ENCODE data around the gene CEACAM7.

CEACAM7 gene

DNA sequence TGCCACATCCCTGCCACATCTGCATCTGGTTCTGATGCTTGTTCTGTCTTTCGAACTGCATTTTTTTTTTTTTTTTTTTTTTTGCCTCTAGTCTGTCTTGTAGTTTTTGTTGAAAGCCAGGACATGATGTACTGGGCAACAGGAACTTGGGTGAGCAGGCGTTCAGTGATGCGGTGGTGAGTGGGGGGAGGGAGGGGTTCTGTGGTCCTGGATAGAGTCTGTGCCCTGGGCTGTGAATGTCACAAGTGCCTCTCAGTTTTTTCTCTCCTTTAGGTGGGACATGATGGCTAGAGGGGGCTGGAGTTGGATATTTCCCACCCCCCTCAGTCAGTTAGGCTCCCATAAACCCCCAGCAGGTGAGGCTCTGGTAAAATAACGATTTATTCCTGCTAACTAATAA is 64.7 kb downstream of the CEACAM7 start:
- DNase-seq (ENCODE audit: low read depth), result no peak
- TF ChIP-seq, protein P1, sequence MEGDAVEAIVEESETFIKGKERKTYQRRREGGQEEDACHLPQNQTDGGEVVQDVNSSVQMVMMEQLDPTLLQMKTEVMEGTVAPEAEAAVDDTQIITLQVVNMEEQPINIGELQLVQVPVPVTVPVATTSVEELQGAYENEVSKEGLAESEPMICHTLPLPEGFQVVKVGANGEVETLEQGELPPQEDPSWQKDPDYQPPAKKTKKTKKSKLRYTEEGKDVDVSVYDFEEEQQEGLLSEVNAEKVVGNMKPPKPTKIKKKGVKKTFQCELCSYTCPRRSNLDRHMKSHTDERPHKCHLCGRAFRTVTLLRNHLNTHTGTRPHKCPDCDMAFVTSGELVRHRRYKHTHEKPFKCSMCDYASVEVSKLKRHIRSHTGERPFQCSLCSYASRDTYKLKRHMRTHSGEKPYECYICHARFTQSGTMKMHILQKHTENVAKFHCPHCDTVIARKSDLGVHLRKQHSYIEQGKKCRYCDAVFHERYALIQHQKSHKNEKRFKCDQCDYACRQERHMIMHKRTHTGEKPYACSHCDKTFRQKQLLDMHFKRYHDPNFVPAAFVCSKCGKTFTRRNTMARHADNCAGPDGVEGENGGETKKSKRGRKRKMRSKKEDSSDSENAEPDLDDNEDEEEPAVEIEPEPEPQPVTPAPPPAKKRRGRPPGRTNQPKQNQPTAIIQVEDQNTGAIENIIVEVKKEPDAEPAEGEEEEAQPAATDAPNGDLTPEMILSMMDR (IDR thresholded peaks at IDR 0.05; ENCODE audit: control insufficient read depth, insufficient read depth, low read depth, low read length, missing control alignments), result no peak
- no peak overlapping the region for H3K4me3 ChIP-seq (ENCODE audit: control insufficient read depth, low read depth, low read length)
